Non-pigmented ciliary epithelial cell (primary cell): ENCODE results near the gene CRYAA.
"Not testable (repeated sequence)": the region's sequence is repeated elsewhere in the genome, so short reads cannot be mapped to it uniquely, and the experiment has no call there.

ENCODE experiments used
- DNase-seq: peaks from one replicate; pipeline ENCODE4 v3.0.0-alpha.2; 2010; ENCODE audit warnings: low read depth

Gene CRYAA

DNA sequence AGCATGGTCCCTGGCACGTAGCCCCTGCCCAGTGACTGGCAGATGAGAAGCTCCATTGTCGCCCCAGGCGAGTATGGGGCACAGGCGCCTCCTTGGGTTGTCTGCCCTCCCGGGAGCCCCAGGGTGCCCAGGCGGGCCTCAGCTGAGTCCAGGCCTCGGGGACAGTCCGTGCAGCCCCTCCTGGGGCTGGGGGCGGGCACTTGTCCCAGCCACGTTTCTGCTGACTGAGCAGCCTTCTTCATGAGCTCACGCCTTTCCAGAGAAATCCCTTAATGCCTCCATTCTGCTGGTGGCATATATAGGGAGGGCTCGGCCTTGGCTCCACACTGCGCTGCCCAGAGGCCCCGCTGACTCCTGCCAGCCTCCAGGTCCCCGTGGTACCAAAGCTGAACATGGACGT is at the start of gene CRYAA:
Gene CRYAA, plus strand, starts transcription at position 301 of the 400 bp plus-strand sequence. Its CDS starts 92 bp downstream, at position 393.
- not testable (repeated sequence) for DNase-seq

- not testable (repeated sequence) for DNase-seq
These were observed 38.7 kb upstream of the CRYAA start for GRCh38 chr21:43130094-43130493.

- not testable (repeated sequence) for DNase-seq
These were observed 34.3 kb upstream of the CRYAA start for GRCh38 chr21:43134520-43134919.

DNA sequence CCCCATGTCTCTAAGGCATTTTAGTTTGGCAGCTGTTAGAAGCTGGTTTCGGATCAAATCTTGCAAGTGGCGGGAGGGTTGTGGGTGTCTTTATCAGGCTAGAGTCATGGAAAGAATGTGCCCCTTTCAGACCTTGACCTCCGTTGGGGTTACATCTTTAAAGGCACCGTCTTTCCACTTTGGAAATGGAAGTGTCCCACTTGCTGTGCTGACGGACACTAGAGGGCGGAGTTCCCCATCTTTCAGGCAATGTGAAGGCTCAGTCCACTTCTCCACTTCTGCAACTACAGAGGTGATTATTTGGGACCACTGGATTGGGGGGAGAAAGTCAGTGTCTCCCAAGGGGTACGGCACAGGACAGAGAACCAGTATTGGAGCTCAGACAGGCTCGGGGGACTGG is 29.9 kb upstream of the CRYAA start:
- DNase-seq = not testable (repeated sequence)

- not testable (repeated sequence) for DNase-seq
These were observed 27.4 kb upstream of the CRYAA start for GRCh38 chr21:43141407-43141806.

DNA sequence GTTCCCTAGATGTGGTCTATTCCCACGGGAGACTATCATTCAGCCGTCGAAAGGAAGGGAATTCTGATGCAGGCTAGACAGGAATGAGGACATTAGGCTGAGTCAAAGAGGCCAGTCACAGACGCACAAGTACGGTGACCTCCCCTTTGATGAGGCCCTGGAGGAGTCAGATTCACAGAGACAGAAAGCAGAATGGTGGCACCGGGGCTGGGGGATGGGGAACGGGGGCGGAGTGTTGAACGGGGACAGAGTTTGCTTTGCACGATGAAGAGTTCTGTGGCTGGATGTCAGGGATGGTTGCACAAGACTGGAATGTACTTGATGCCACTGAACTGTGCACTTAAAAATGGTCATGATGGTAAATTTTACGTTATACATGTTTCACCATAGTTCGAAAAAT is 22.2 kb upstream of the CRYAA start:
- not testable (repeated sequence) for DNase-seq

GRCh38 chr21:43147999-43148398 is 20.8 kb upstream of the CRYAA start:
- DNase-seq = not testable (repeated sequence)

GRCh38 chr21:43149344-43149743 is 19.5 kb upstream of the CRYAA start:
- DNase-seq = not testable (repeated sequence)

GRCh38 chr21:43153601-43154000 is 15.2 kb upstream of the CRYAA start:
- not testable (repeated sequence) for DNase-seq

GRCh38 chr21:43159279-43160175 is 9.3 kb upstream of the CRYAA start:
- DNase-seq = not testable (repeated sequence)

GRCh38 chr21:43161826-43162707 is 6.7 kb upstream of the CRYAA start:
- not testable (repeated sequence) for DNase-seq

DNA sequence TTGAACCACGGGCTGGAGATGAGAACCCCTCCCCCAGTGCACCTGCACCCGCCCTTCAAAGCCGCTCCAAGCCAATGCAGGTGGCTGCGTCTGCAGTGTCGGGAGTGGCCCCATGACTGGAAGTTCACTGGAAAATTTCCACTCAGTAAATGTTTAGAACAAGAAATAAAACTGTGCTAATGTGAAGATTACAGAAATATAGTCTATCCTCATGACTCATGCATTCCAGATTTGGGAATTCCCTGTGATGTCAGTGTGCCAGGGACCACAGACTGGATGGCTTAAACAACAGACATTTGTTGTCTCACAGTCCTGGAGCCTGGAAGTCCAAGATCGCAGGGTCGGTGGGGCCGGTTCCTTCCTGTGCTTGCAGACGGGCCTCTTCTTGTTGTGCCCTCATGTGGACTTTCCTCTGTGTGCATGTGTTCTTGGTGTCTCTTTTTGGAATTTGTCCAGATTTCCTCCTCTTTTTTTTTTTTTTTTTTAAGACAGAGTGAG is 6.1 kb upstream of the CRYAA start:
- not testable (repeated sequence) for DNase-seq

DNA sequence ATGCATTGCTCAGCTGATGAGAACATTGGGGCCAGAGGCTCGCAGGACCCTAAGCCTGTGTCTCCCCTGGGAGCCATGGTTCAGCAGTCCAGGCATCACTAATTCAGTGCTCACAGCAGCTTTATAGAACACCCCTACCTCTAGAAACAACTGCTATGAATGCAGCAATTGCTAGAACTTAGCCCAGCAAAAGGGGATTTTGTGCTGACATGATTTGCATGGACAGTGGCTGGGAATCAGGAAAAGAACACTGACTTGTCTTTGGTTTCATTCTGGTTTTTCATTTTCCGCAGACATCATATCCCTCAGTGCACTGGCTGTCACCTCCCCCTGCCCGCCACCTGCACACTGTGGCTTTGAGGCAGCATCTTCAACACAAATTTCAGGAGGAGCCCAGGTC is 4.0 kb upstream of the CRYAA start:
- DNase-seq = not testable (repeated sequence)

DNA sequence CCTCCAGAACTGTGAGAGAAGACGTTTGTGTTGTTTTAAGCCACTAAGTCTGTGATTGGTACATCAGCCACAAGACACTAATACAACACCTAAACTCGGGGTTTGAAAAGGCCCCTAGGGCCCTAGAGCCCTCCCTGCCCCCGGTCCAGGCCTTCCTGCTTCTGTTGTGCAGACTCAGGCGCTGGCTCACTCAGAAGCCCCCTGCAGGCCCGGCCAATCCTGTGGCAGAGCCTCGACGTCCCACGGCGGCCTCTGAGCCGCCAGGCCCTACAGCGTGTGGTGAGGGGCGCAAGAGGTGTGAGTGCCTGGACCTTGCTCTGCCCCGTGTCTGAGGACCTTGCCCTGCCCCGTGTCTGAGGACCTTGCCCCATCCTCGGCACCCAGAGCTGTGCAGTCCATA is 3.1 kb upstream of the CRYAA start:
- DNase-seq = not testable (repeated sequence)

GRCh38 chr21:43169230-43169886 is 550 bp downstream of the CRYAA start:
- not testable (repeated sequence) for DNase-seq

- DNase-seq = not testable (repeated sequence)
These were observed 1.1 kb downstream of the CRYAA start for GRCh38 chr21:43169891-43170290.

- not testable (repeated sequence) for DNase-seq
These were observed 4.0 kb downstream of the CRYAA start for GRCh38 chr21:43172812-43173211.

DNA sequence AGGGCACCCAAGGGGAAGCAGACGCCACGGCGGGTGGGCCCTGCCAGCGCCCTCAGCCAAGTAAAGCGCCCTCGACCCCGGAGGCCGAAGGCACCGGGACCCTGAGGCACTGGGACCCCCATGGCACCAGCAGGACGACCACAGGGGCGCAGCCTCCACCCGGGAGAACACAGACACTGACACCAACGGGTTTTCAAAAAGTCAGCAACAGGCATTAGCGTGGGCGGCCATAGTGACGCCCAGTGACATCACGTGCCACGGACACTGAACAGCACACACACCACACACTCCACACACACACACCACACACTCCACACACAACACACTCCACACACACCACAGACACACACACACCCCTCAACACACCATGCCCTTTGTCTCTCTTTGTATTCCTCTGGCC is 4.6 kb downstream of the CRYAA start:
- not testable (repeated sequence) for DNase-seq

GRCh38 chr21:43173930-43174329 is 5.1 kb downstream of the CRYAA start:
- not testable (repeated sequence) for DNase-seq

GRCh38 chr21:43174998-43175397 is 6.2 kb downstream of the CRYAA start:
- DNase-seq = not testable (repeated sequence)

DNA sequence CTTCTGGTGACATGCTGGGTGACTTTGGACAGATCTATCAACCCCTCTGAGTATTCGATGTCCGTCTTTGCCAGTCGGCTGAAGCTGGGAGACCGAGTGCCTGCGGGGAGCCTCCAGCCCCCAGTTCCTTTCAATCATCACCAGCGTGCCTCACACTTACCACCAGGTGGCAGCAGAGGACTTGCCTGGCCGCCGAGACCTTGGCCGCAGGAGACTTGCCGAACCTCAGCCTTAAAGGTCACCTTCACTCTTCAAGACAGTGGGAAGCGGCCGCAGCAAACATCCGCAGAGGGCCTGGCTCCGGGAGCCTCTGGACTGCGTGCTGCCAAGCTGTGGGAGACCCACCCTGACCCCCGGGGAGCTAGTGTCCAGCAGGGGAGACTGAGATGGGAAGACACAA is 7.8 kb downstream of the CRYAA start:
- not testable (repeated sequence) for DNase-seq
